Gastrocnemius medialis (tissue), 4 donors: Measurements from ENCODE around the gene MEP1B. TPM values are rescaled to one million over a fixed set of nuclear protein-coding genes. Genes with fewer than 3 reads are reported as not detected.

ENCODE experiments used
- ATAC-seq, 2 donors: fragments of 150-250 bp; one replicate each; pipeline ENCODE4 v1.9.1; 2016
- DNase-seq, 2 donors: peaks; one replicate each; pipeline ENCODE4 v3.0.0-alpha.2; 2019
- H3K27ac ChIP-seq, 4 donors: fragments of 200-600 bp; sonication (generic); 1 replicate in 1 of 4; 2 replicates in 3 of 4; pipeline ENCODE4 v1.5.1; 2016 to 2018; ENCODE audit warnings: mild to moderate bottlenecking in 2 of 4, moderate library complexity in 1 of 4
- H3K27me3 ChIP-seq, 3 donors: fragments of 200-600 bp; sonication (generic) in 2 of 3; 1 replicate in 1 of 3; 2 replicates in 2 of 3; pipeline versions ENCODE4 v1.5.1 to v1.6.0; 2016 to 2019; ENCODE audit warnings: mild to moderate bottlenecking in 1 of 3, moderate library complexity in 1 of 3
- H3K36me3 ChIP-seq, 2 donors: fragments of 200-600 bp; sonication (generic) in 1 of 2; one replicate each; pipeline ENCODE4 v1.5.1; 2017 to 2018
- H3K4me1 ChIP-seq, 2 donors: fragments of 200-600 bp; sonication (generic) in 1 of 2; one replicate each; pipeline ENCODE4 v1.5.1; 2016 to 2017; ENCODE audit warnings: mild to moderate bottlenecking in 2 of 2
- H3K4me3 ChIP-seq, 4 donors: fragments of 200-600 bp; sonication (generic) in 3 of 4; 1 replicate in 1 of 4; 2 replicates in 3 of 4; pipeline ENCODE4 v1.5.1; 2016 to 2019; ENCODE audit warnings: mild to moderate bottlenecking in 2 of 4
- H3K9me3 ChIP-seq, 3 donors: fragments of 200-600 bp; sonication (generic) in 2 of 3; 1 replicate in 1 of 3; 2 replicates in 2 of 3; pipeline ENCODE4 v1.5.1; 2016 to 2019
- POLR2A ChIP-seq, 2 donors: fragments of 450-650 bp; IDR thresholded peaks; one replicate each; pipeline ENCODE4 v1.6.1; 2017; ENCODE audit warnings: antibody characterized with exemption in 2 of 2, mild to moderate bottlenecking in 2 of 2, moderate library complexity in 2 of 2
- in situ Hi-C, 4 donors: fragments of 200-750 bp; cut with MboI; loops; one replicate each; pipeline versions ENCODE4 v1.15.0 to v1.8.0; 2017; ENCODE audit warnings: low sequenced_read_pairs in 4 of 4
- intact Hi-C: fragments of 100-400 bp; cut with DNase I; formaldehyde crosslinking; loops from one replicate; pipeline ENCODE4 v1.15.1; 2023; ENCODE audit warnings: low total_unique reads
- total RNA-seq, 4 donors: library from RNA; depleted of rRNA; stranded (reverse); fragments of >200 nt; gene quantifications; one replicate each; pipeline versions ENCODE4 v1.1.0 to v1.2.3, GENCODE V29; 2016
- TF ChIP-seq, protein P1 (sequence below), 5 experiments: fragments of 450-650 bp in 3 of 5; fragments of 200-600 bp in 2 of 5; sonication (generic) in 2 of 5; IDR thresholded peaks in 4 of 5; conservative IDR thresholded peaks in 1 of 5; 1 replicate in 4 of 5; 2 replicates in 1 of 5; pipeline ENCODE4 v1.5.1; 2016 to 2019; ENCODE audit warnings: antibody characterized with exemption in 5 of 5, mild to moderate bottlenecking in 3 of 5, moderate library complexity in 3 of 5

MEP1B gene
- total RNA-seq = under 1 TPM in 1 of 4 donors, not detected in 3; 0.49 TPM

DNA sequence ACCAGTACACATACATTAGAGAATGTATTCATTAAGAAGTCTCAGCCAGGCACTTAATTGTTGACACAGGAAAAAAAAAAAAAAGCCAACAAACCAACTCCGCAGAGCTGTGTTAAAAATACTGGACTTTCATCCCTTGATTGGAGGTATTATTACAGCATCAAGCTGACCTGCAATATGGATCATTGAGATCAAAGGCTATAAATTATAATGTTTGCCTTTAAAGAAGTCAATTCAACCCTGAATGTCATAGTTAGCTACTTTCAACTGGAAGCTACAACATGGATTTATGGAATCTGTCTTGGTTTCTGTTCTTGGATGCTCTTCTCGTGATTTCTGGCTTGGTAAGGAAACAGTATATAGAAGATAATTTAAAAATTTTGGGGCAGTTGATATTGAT lies at the start of gene MEP1B:
Gene MEP1B, plus strand, starts transcription at position 250 of the 400 bp plus-strand sequence. Its CDS starts 32 bp downstream, at position 282.
- intact Hi-C loops (no loop called here), in situ Hi-C loops (no loop called here)
- ATAC-seq = no peak

DNA sequence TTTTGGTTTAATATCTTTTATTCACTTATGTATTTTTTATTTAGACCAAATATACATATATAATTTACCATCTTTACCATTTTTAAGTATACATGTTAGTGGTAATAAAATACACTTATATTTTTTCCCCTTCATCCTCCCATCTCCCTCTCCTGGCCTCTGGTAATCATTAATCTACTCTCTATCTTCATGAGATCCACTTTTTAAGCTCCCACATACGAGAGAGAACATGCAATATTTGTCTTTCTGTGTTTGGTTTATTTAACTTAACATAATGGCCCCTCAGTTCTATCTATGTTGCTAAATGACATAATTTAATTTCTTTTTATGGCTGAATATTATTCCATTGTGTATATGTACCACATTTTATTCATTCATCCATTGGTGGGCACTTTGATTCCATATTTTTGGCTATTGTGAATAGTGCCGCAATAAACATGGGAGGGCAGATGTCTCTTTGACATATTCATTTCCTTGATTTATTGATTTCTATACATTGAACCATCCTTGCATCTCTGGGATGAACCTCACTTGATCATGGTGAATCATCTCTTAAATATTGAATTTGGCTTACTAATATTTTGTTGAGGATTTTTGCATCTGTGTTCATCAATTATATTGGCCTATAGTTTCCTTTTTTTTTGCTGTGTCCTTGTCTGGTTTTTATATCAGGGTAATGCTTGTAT lies 41.5 kb upstream of the MEP1B start:
- Histone ChIP-seq H3K4me3 (no peak overlapping the region), H3K36me3 (no peaks in the 10 kb centered on the region), H3K27me3 (no peaks in the 10 kb centered on the region), H3K9me3 (no peaks in the 10 kb centered on the region), H3K4me1 (no peaks in the 10 kb centered on the region), H3K27ac (no peak overlapping the region)
- no peak for TF ChIP-seq POLR2A (IDR thresholded peaks at IDR 0.05)
- TF ChIP-seq, protein P1, sequence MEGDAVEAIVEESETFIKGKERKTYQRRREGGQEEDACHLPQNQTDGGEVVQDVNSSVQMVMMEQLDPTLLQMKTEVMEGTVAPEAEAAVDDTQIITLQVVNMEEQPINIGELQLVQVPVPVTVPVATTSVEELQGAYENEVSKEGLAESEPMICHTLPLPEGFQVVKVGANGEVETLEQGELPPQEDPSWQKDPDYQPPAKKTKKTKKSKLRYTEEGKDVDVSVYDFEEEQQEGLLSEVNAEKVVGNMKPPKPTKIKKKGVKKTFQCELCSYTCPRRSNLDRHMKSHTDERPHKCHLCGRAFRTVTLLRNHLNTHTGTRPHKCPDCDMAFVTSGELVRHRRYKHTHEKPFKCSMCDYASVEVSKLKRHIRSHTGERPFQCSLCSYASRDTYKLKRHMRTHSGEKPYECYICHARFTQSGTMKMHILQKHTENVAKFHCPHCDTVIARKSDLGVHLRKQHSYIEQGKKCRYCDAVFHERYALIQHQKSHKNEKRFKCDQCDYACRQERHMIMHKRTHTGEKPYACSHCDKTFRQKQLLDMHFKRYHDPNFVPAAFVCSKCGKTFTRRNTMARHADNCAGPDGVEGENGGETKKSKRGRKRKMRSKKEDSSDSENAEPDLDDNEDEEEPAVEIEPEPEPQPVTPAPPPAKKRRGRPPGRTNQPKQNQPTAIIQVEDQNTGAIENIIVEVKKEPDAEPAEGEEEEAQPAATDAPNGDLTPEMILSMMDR (IDR thresholded peaks at IDR 0.05 in 4 of 5, conservative IDR thresholded peaks at IDR 0.05 in 1 of 5) = no peak
- ATAC-seq (no peak), DNase-seq (no peak)
- intact Hi-C loops = no loop called here
- in situ Hi-C loops = no loop called here

More for the DNA sequence above, at the start of gene MEP1B:
- Histone ChIP-seq H3K9me3 (no peaks in the 10 kb centered on the region), H3K4me1 (no peaks in the 10 kb centered on the region), H3K27ac (no peak within 1 kb of the TSS), H3K36me3 (no peaks in the 10 kb centered on the region), H3K27me3 (no peaks in the 10 kb centered on the region), H3K4me3 (no peak within 1 kb of the TSS)
- TF ChIP-seq POLR2A (IDR thresholded peaks at IDR 0.05) = no peak
- TF ChIP-seq, protein P1 (IDR thresholded peaks at IDR 0.05 in 4 of 5, conservative IDR thresholded peaks at IDR 0.05 in 1 of 5) = no peak
- no peak for DNase-seq

DNA sequence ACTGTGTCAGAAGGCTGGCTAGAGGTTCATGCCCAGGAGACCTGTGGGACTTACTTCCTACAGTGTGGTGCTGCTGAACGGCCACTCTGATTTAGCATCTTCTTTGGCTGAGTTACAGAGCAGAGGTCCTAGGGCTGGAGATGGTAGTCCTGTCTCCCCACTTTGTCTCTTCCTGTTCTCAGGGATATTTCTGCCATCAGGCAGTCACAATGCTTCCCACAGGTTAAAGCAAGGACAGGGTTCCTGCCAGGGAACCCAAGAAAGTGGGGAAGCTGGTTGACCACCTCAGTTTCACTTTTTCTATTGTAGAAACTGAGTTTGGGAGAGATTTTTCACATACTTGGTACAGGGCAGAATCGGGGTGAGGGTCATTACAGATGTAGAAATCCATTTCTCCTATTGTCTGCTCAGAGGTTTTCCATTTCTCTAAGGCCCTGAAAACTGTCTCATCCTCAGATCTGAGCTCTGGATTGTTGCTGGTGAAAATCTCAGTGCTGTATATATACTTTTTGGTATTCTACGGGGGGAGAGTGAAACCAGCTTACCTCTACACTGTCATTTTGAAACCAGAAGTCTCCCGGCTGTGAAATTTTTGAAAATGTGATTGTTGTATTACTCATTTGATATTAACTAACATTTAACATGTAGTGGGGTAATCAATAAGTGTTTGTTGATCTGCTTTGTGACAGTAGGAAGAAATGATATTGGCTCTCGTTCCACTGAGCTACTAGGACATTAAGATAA lies 37.0 kb upstream of the MEP1B start:
- H3K36me3 ChIP-seq = no peaks in the 10 kb centered on the region
- in situ Hi-C loops = loop anchor here in 1 of 4 donors (10.0 kb wide), 1 partner anchor 322 kb away; the partner anchor contains the start of gene GAREM1
- intact Hi-C loops = loop anchor here (10.0 kb wide), 1 partner anchor 122 kb away; no protein-coding TSS in a partner anchor
- H3K27ac ChIP-seq = no peak overlapping the region
- H3K4me3 ChIP-seq = no peak overlapping the region
- no peaks in the 10 kb centered on the region for H3K27me3 ChIP-seq
- H3K9me3 ChIP-seq = no peaks in the 10 kb centered on the region
- DNase-seq (no peak), ATAC-seq (no peak)
- H3K4me1 ChIP-seq = no peaks in the 10 kb centered on the region
- no peak for TF ChIP-seq POLR2A (IDR thresholded peaks at IDR 0.05)
- TF ChIP-seq, protein P1 (IDR thresholded peaks at IDR 0.05 in 4 of 5, conservative IDR thresholded peaks at IDR 0.05 in 1 of 5) = no peak

DNA sequence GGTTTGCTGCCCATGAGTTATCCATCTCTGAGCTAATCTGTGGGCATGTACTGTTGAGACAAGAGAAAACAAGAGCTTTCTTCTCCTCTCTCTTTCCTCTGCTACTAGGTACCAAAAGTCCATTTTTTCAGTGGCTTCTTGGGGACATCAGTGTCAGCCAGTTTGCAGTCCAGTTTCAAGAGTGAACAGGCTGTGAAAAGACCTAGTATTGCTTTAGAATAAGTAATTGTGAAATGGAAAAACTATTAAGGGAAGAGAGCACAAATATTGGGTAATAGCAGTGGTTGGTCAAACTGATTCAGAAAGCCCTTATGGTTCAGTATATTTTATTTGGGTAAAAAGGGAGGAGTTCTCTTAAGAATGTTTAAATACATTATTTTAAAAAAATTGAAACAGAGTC lies 33.0 kb upstream of the MEP1B start:
- Histone ChIP-seq H3K9me3 (no peaks in the 10 kb centered on the region), H3K27me3 (no peaks in the 10 kb centered on the region), H3K27ac (no peak overlapping the region), H3K36me3 (no peaks in the 10 kb centered on the region), H3K4me3 (no peak overlapping the region), H3K4me1 (no peaks in the 10 kb centered on the region)
- TF ChIP-seq, protein P1 (IDR thresholded peaks at IDR 0.05 in 4 of 5, conservative IDR thresholded peaks at IDR 0.05 in 1 of 5) = no peak
- no peak for TF ChIP-seq POLR2A (IDR thresholded peaks at IDR 0.05)
- in situ Hi-C loops (loop anchor here in 2 of 4 donors (5.0 to 10.0 kb wide), 2 partner anchors 318 to 395 kb away; partner anchors contain the start of gene GAREM1 (in 1 of the 2)), intact Hi-C loops (loop anchor here (10.0 kb wide), 1 partner anchor 118 kb away; no protein-coding TSS in a partner anchor)
- no peak for DNase-seq
- ATAC-seq = no peak
